T1000 (cell line): ENCODE data around the gene ZNF471.

ENCODE experiments used
- DNase-seq: peaks from one replicate; lab custom pipeline; 2025; ENCODE audit warnings: mixed read lengths; lab: John Stamatoyannopoulos, UW

Gene ZNF471

DNA sequence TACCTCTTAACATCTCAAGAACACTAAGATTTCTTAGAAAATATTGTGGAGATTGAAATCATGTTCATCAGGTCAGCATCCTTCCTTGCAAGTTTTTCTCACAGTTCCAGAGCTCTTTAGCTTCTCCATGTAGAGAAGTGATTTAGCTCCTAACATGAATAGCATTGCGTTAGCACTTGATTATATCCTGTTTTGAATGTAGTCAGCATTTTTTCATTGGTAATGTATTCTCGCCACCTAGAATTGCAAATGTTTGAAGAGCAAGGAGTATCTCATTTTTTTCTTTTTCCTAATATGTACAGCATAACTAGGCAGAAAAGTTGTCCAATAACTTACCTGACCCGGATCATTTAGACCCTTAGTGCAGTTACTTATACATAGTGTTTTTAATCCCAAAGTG, 66.3 kb downstream of the ZNF471 start:
- DNase-seq = no peak

GRCh38 chr19:56577719-56578602, 70.3 kb downstream of the ZNF471 start:
- DNase-seq = no peak
